ENCODE results near the gene SSC5D.
A peak's percentile ranks its signal among the peaks of the same experiment; 100 is the strongest.

Gene SSC5D

GRCh38 chr19:55504981-55505380, 16.7 kb downstream of the SSC5D start:
- TF ChIP-seq CTCF (IDR thresholded peaks at IDR 0.05) = no peak
- peaks cover 7% of the 10 kb centered on the region for H3K4me1 Mint-ChIP-seq
- DNase-seq = no peak
- H3K27ac Mint-ChIP-seq = no peak overlapping the region
- peaks cover 58% of the 10 kb centered on the region for H3K27me3 Mint-ChIP-seq (ENCODE audit: low read depth, poor library complexity)
- no peak overlapping the region for H3K4me3 Mint-ChIP-seq
- H3K36me3 Mint-ChIP-seq (ENCODE audit: low read depth) = peaks cover 19% of the 10 kb centered on the region
- peaks cover 32% of the 10 kb centered on the region for H3K9me3 Mint-ChIP-seq

GRCh38 chr19:55508120-55508519, 19.9 kb downstream of the SSC5D start:
- TF ChIP-seq CTCF (IDR thresholded peaks at IDR 0.05) = no peak
- no peak for DNase-seq
- Mint-ChIP-seq H3K27me3 (ENCODE audit: low read depth, poor library complexity) (peaks cover 61% of the 10 kb centered on the region), H3K9me3 (peaks cover 23% of the 10 kb centered on the region), H3K27ac (no peak overlapping the region), H3K36me3 (ENCODE audit: low read depth) (peaks cover 6% of the 10 kb centered on the region), H3K4me3 (no peak overlapping the region), H3K4me1 (peaks cover 14% of the 10 kb centered on the region)

GRCh38 chr19:55516878-55517620, 28.8 kb downstream of the SSC5D start:
- TF ChIP-seq CTCF (IDR thresholded peaks at IDR 0.05) = peak; percentile 58
- H3K4me3 Mint-ChIP-seq = peak overlapping the region; percentile 71
- H3K9me3 Mint-ChIP-seq = no peaks in the 10 kb centered on the region
- no peaks in the 10 kb centered on the region for H3K36me3 Mint-ChIP-seq (ENCODE audit: low read depth)
- DNase-seq = peak; percentile 93
- H3K27ac Mint-ChIP-seq = peak overlapping the region; percentile 88
- peaks cover 21% of the 10 kb centered on the region for H3K4me1 Mint-ChIP-seq
- peaks cover 20% of the 10 kb centered on the region for H3K27me3 Mint-ChIP-seq (ENCODE audit: low read depth, poor library complexity)

GRCh38 chr19:55519451-55520311, 31.4 kb downstream of the SSC5D start:
- DNase-seq = no peak
- no peak for TF ChIP-seq CTCF (IDR thresholded peaks at IDR 0.05)
- Mint-ChIP-seq H3K4me1 (peaks cover 23% of the 10 kb centered on the region), H3K9me3 (no peaks in the 10 kb centered on the region), H3K36me3 (ENCODE audit: low read depth) (peaks cover 4% of the 10 kb centered on the region), H3K4me3 (no peak overlapping the region), H3K27ac (no peak overlapping the region), H3K27me3 (ENCODE audit: low read depth, poor library complexity) (peaks cover 25% of the 10 kb centered on the region)

- peaks cover 4% of the 10 kb centered on the region for H3K36me3 Mint-ChIP-seq (ENCODE audit: low read depth)
- peaks cover 25% of the 10 kb centered on the region for H3K4me1 Mint-ChIP-seq
- DNase-seq = no peak
- H3K27me3 Mint-ChIP-seq (ENCODE audit: low read depth, poor library complexity) = peaks cover 24% of the 10 kb centered on the region
- H3K9me3 Mint-ChIP-seq = no peaks in the 10 kb centered on the region
- H3K27ac Mint-ChIP-seq = no peak overlapping the region
- no peak overlapping the region for H3K4me3 Mint-ChIP-seq
- TF ChIP-seq CTCF (IDR thresholded peaks at IDR 0.05) = no peak
These were observed 32.6 kb downstream of the SSC5D start for GRCh38 chr19:55520691-55521292.

Measured in nephron progenitor cell (in vitro differentiated cells).